MM.1S (cell line): ENCODE data around the gene LRRC28.

ENCODE experiments used
- DNase-seq: peaks from one replicate; pipeline ENCODE4 v3.0.0-alpha.2; 2015
- H2AFZ ChIP-seq: fragments of 300-600 bp; sonication (generic); 2 replicates; pipeline ENCODE4 v1.6.0; 2016; ENCODE audit warnings: antibody characterized with exemption, low read length
- H3F3A ChIP-seq: fragments of 300-600 bp; sonication (generic); 2 replicates; pipeline ENCODE4 v1.6.1; 2016; ENCODE audit warnings: mild to moderate bottlenecking, antibody characterized with exemption, low read length, moderate library complexity, mixed read lengths; ENCODE audit not compliant: insufficient read depth
- H3K27ac ChIP-seq: fragments of 300-600 bp; sonication (generic); 2 replicates; pipeline ENCODE4 v1.5.1; 2016; ENCODE audit warnings: mild to moderate bottlenecking, low read length
- H3K27me3 ChIP-seq: fragments of 300-600 bp; sonication (generic); replicated peaks from 2 replicates; pipeline ENCODE4 v1.6.0; 2016; ENCODE audit warnings: low read length; ENCODE audit not compliant: insufficient read depth
- H3K36me3 ChIP-seq: fragments of 300-600 bp; sonication (generic); replicated peaks from 2 replicates; pipeline ENCODE4 v1.6.1; 2016; ENCODE audit warnings: mild to moderate bottlenecking, low read length, mixed read lengths; ENCODE audit not compliant: insufficient read depth
- H3K4me1 ChIP-seq: fragments of 300-600 bp; sonication (generic); 2 replicates; pipeline ENCODE4 v1.6.1; 2016; ENCODE audit warnings: low read length, mixed read lengths
- H3K4me2 ChIP-seq: fragments of 300-600 bp; sonication (generic); 2 replicates; pipeline ENCODE4 v1.6.0; 2016; ENCODE audit warnings: low read depth, low read length
- H3K4me3 ChIP-seq: fragments of 300-600 bp; sonication (generic); 2 replicates; pipeline ENCODE4 v1.5.1; 2016; ENCODE audit warnings: low read length, mixed read lengths
- H3K79me2 ChIP-seq: fragments of 300-600 bp; sonication (generic); 2 replicates; pipeline ENCODE4 v1.6.1; 2016; ENCODE audit warnings: mixed run types, low read length, mixed read lengths
- H3K9ac ChIP-seq: fragments of 300-600 bp; sonication (generic); 2 replicates; pipeline ENCODE4 v1.6.1; 2016; ENCODE audit warnings: low read length, mixed read lengths
- H3K9me2 ChIP-seq: fragments of 300-600 bp; sonication (generic); replicated peaks from 2 replicates; pipeline ENCODE4 v1.6.1; 2016; ENCODE audit warnings: mild to moderate bottlenecking, low read length, mixed read lengths; ENCODE audit not compliant: insufficient read depth
- H3K9me3 ChIP-seq: fragments of 300-600 bp; sonication (generic); replicated peaks from 2 replicates; pipeline ENCODE4 v1.6.1; 2016; ENCODE audit warnings: mild to moderate bottlenecking, low read length, mixed read lengths; ENCODE audit not compliant: insufficient read depth
- H4K20me1 ChIP-seq: fragments of 300-600 bp; sonication (generic); 2 replicates; pipeline ENCODE4 v1.6.1; 2016; ENCODE audit warnings: mild to moderate bottlenecking, low read length, moderate library complexity, mixed read lengths; ENCODE audit not compliant: insufficient read depth
- CTCF ChIP-seq: fragments of 300-600 bp; sonication (generic); IDR thresholded peaks from 2 replicates; pipeline ENCODE4 v1.5.1; 2016; ENCODE audit warnings: antibody characterized with exemption, low read length, mixed read lengths
- EZH2 ChIP-seq: fragments of 300-600 bp; sonication (generic); optimal IDR thresholded peaks from 2 replicates; pipeline ENCODE3; 2017; ENCODE audit warnings: low read depth, mild to moderate bottlenecking, antibody characterized with exemption, low read length, mixed read lengths
- EZH2phosphoT487 ChIP-seq: fragments of 300-600 bp; sonication (generic); IDR thresholded peaks from 2 replicates; pipeline ENCODE4 v1.6.1; 2018; ENCODE audit warnings: antibody characterized with exemption, low read length

Gene LRRC28

GRCh38 chr15:99296386-99296785 is 45.1 kb downstream of the LRRC28 start:
- Histone ChIP-seq H3K4me3 (no peak overlapping the region), H3K9me3 (no peaks in the 10 kb centered on the region), H3K36me3 (no peaks in the 10 kb centered on the region), H3K4me2 (no peak overlapping the region), H4K20me1 (no peaks in the 10 kb centered on the region), H3K9me2 (no peaks in the 10 kb centered on the region), H3K4me1 (no peaks in the 10 kb centered on the region), H3K79me2 (no peaks in the 10 kb centered on the region), H3F3A (no peaks in the 10 kb centered on the region), H3K9ac (no peak overlapping the region), H2AFZ (no peak overlapping the region), H3K27ac (no peak overlapping the region), H3K27me3 (no peaks in the 10 kb centered on the region)
- DNase-seq = no peak
- no peak for TF ChIP-seq EZH2phosphoT487

- Histone ChIP-seq H2AFZ (no peak overlapping the region), H3K9ac (no peak overlapping the region), H3F3A (no peaks in the 10 kb centered on the region), H3K27ac (no peak overlapping the region), H3K9me3 (no peaks in the 10 kb centered on the region), H3K27me3 (no peaks in the 10 kb centered on the region), H3K79me2 (no peaks in the 10 kb centered on the region), H3K4me3 (no peak overlapping the region), H4K20me1 (no peaks in the 10 kb centered on the region), H3K36me3 (no peaks in the 10 kb centered on the region), H3K4me2 (no peak overlapping the region), H3K9me2 (no peaks in the 10 kb centered on the region), H3K4me1 (no peaks in the 10 kb centered on the region)
- TF ChIP-seq EZH2 = no peak
- no peak for TF ChIP-seq CTCF
- no peak for TF ChIP-seq EZH2phosphoT487
- no peak for DNase-seq
These were observed 52.6 kb downstream of the LRRC28 start for GRCh38 chr15:99303907-99304306.

DNA sequence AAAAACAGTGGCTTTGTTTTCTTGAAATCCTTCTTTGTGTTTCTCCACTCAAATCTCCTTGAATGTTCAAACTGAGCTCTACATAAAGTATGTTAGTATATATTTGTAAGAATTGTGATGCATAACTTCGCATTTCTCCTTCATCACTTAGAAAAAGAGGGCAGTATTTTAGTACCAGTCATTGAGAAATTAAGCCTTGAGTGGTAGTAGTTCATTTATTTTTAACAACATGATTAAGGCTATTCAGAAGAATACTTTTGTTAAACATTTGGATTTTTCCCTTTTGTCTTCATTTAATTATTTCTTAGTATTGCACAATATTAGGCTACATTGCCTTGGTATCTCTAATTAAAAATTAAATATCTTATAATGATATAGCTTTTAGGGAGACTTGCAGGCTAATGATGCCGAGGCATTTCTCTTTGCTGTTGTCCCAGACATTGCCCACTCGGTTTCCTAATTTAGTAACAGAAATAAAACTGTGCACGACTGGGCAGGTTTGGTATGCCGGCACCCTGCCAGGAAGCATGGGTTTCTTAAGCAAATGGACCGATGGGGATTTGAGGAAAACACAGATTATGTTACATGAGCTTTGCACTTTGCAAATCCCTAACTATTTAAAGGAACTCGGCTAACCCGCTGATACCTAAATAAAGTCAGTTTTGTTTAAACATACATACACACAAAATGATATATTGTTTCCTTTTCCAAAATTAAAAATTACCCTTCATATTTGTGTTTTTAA is 54.7 kb downstream of the LRRC28 start:
- Histone ChIP-seq H3K36me3 (no peaks in the 10 kb centered on the region), H3K27ac (no peak overlapping the region), H3K4me3 (no peak overlapping the region), H4K20me1 (no peaks in the 10 kb centered on the region), H3K4me1 (peaks cover 3% of the 10 kb centered on the region; the same call in 1 of the 2 replicates), H3K9me3 (no peaks in the 10 kb centered on the region), H3K9ac (no peak overlapping the region), H3K27me3 (no peaks in the 10 kb centered on the region), H3F3A (no peaks in the 10 kb centered on the region), H3K79me2 (no peaks in the 10 kb centered on the region), H3K4me2 (no peak overlapping the region), H3K9me2 (no peaks in the 10 kb centered on the region), H2AFZ (no peak overlapping the region)
- DNase-seq = no peak
- TF ChIP-seq EZH2phosphoT487 (no peak), EZH2 (no peak)

GRCh38 chr15:99306694-99307338 is 55.5 kb downstream of the LRRC28 start:
- H3K36me3 ChIP-seq = no peaks in the 10 kb centered on the region
- TF ChIP-seq EZH2phosphoT487 (no peak), CTCF (no peak), EZH2 (no peak)
- no peak overlapping the region for H3K4me2 ChIP-seq
- H3K79me2 ChIP-seq = no peaks in the 10 kb centered on the region
- H3K4me1 ChIP-seq = peaks cover 12% of the 10 kb centered on the region
- H3K4me3 ChIP-seq = no peak overlapping the region
- DNase-seq = no peak
- H3K9me3 ChIP-seq = no peaks in the 10 kb centered on the region
- H3K27ac ChIP-seq = no peak overlapping the region
- H3F3A ChIP-seq = no peaks in the 10 kb centered on the region
- H2AFZ ChIP-seq = no peak overlapping the region
- H3K9me2 ChIP-seq = no peaks in the 10 kb centered on the region
- H3K9ac ChIP-seq = no peak overlapping the region
- no peaks in the 10 kb centered on the region for H3K27me3 ChIP-seq
- no peaks in the 10 kb centered on the region for H4K20me1 ChIP-seq
